H1 (cell line): ENCODE measurements around the gene CLGN. TPM values are rescaled to one million over a fixed set of nuclear protein-coding genes. Genes with fewer than 3 reads are reported as not detected.

Experiments
- CTCF ChIA-PET: fragments of 300-600 bp; sonication (Branson Sonifier 250); formaldehyde crosslinking; loops from one replicate; lab custom pipeline; 2021; ENCODE audit not compliant: partially characterized antibody; lab: Charles Lee
- POLR2A ChIA-PET: fragments of 300-600 bp; sonication (Branson Sonifier 250); formaldehyde crosslinking; loops from one replicate; lab custom pipeline; 2021; ENCODE audit warnings: inconsistent platforms; ENCODE audit not compliant: partially characterized antibody; lab: Charles Lee
- DNase-seq, 2 experiments: peaks; one replicate each; pipeline versions ENCODE4 v3.0.0 to v3.0.0-alpha.2; 2010 to 2022; ENCODE audit warnings: low spot score in 2 of 2, low read depth in 1 of 2, mixed read lengths in 1 of 2
- FAIRE-seq: peaks from 2 replicates; lab custom pipeline; 2011; peaks lifted over from hg19 to GRCh38; lab: Jason Lieb, UNC
- H2AFZ ChIP-seq: 2 replicates; pipeline ENCODE4 v1.8.1; 2012; ENCODE audit warnings: low read length, inconsistent platforms
- H2AK5ac ChIP-seq: 2 replicates; pipeline ENCODE4 v1.6.1; 2013; ENCODE audit warnings: low read depth, low read length
- H2BK120ac ChIP-seq: replicated peaks from 2 replicates; pipeline ENCODE3; 2013; ENCODE audit warnings: low read depth, low read length, inconsistent platforms
- H2BK12ac ChIP-seq: 2 replicates; pipeline ENCODE4 v1.6.1; 2013; ENCODE audit warnings: low read depth, low read length
- H2BK15ac ChIP-seq: 2 replicates; pipeline ENCODE4 v1.6.1; 2013; ENCODE audit warnings: low read length
- H2BK20ac ChIP-seq: 2 replicates; pipeline ENCODE4 v1.6.1; 2013; ENCODE audit warnings: low read length
- H2BK5ac ChIP-seq: 2 replicates; pipeline ENCODE4 v1.6.1; 2013; ENCODE audit warnings: low read depth, low read length
- H3K14ac ChIP-seq: 2 replicates; pipeline ENCODE4 v1.6.1; 2013; ENCODE audit warnings: inconsistent platforms; ENCODE audit not compliant: insufficient read length
- H3K18ac ChIP-seq: 2 replicates; pipeline ENCODE4 v1.6.1; 2013; ENCODE audit warnings: low read length; ENCODE audit errors: extremely low read depth
- H3K23ac ChIP-seq: 2 replicates; pipeline ENCODE4 v1.6.1; 2013; ENCODE audit warnings: inconsistent platforms; ENCODE audit not compliant: insufficient read length
- H3K23me2 ChIP-seq: 2 replicates; pipeline ENCODE4 v1.6.1; 2013; ENCODE audit warnings: low read depth, low read length
- H3K27ac ChIP-seq: 2 replicates; pipeline ENCODE4 v1.6.1; 2011; ENCODE audit warnings: low read depth, low read length, inconsistent platforms
- H3K27me3 ChIP-seq, 4 experiments: replicated peaks in 1 of 4; 1 replicate in 1 of 4; 2 replicates in 3 of 4; pipeline versions ENCODE4 v1.6.1 to v1.8.1; 2011 to 2013; ENCODE audit warnings: low read length in 3 of 4, mild to moderate bottlenecking in 3 of 4, inconsistent platforms in 2 of 4, mixed read lengths in 2 of 4, moderate library complexity in 1 of 4; ENCODE audit not compliant: control insufficient read depth in 3 of 4, insufficient read depth in 3 of 4; ENCODE audit errors: extremely low read depth in 1 of 4
- H3K36me3 ChIP-seq, 4 experiments: 2 replicates each; pipeline versions ENCODE4 v1.6.1 to v1.8.1; 2011 to 2013; ENCODE audit warnings: mild to moderate bottlenecking in 4 of 4, low read length in 3 of 4, moderate library complexity in 2 of 4, control low read depth in 1 of 4, inconsistent platforms in 1 of 4; ENCODE audit not compliant: insufficient read depth in 4 of 4, control insufficient read depth in 2 of 4
- H3K4ac ChIP-seq: replicated peaks from 2 replicates; pipeline ENCODE3; 2013; ENCODE audit warnings: low read length, low read depth, mixed read lengths, inconsistent platforms; ENCODE audit not compliant: insufficient read length
- H3K4me1 ChIP-seq, 4 experiments: replicated peaks in 1 of 4; 1 replicate in 1 of 4; 2 replicates in 3 of 4; pipeline versions ENCODE4 v1.6.1 to v1.8.1; 2011 to 2013; ENCODE audit warnings: low read length in 3 of 4, inconsistent platforms in 2 of 4, mixed read lengths in 1 of 4; ENCODE audit not compliant: insufficient read depth in 4 of 4, control insufficient read depth in 3 of 4
- H3K4me2 ChIP-seq, 2 experiments: 2 replicates each; pipeline versions ENCODE4 v1.6.1 to v1.8.1; 2011 to 2013; ENCODE audit warnings: low read depth in 2 of 2, low read length in 2 of 2, control low read depth in 1 of 2, inconsistent platforms in 1 of 2, mild to moderate bottlenecking in 1 of 2; ENCODE audit not compliant: insufficient read depth in 1 of 2
- H3K4me3 ChIP-seq, 4 experiments: fragments of 200-600, 300-600 bp in 1 of 4; sonication (generic), shearing (Covaris generic), sonication (Bioruptor Twin) in 1 of 4; 2 replicates each; pipeline versions ENCODE4 v1.5.1 to v1.8.1; 2011 to 2016; ENCODE audit warnings: low read length in 4 of 4, low read depth in 3 of 4, control low read depth in 2 of 4, inconsistent platforms in 2 of 4, mild to moderate bottlenecking in 2 of 4, mixed read lengths in 1 of 4, moderate library complexity in 1 of 4; ENCODE audit not compliant: insufficient read depth in 2 of 4; ENCODE audit errors: extremely low read depth in 1 of 4
- H3K56ac ChIP-seq: replicated peaks from 2 replicates; pipeline ENCODE3; 2013; ENCODE audit warnings: low read depth, mild to moderate bottlenecking, mixed read lengths, low read length, inconsistent platforms; ENCODE audit not compliant: insufficient read length
- H3K79me1 ChIP-seq: 2 replicates; pipeline ENCODE4 v1.6.1; 2013; ENCODE audit warnings: low read depth, low read length, control low read depth
- H3K79me2 ChIP-seq, 2 experiments: 2 replicates each; pipeline versions ENCODE4 v1.6.1 to v1.8.1; 2012 to 2013; ENCODE audit warnings: low read length in 2 of 2, mild to moderate bottlenecking in 2 of 2, inconsistent platforms in 1 of 2; ENCODE audit not compliant: insufficient read depth in 2 of 2, control insufficient read depth in 1 of 2
- H3K9ac ChIP-seq, 4 experiments: replicated peaks in 1 of 4; 1 replicate in 1 of 4; 2 replicates in 3 of 4; pipeline versions ENCODE4 v1.6.1 to v1.8.1; 2011 to 2013; ENCODE audit warnings: low read depth in 3 of 4, low read length in 3 of 4, control low read depth in 2 of 4, mild to moderate bottlenecking in 2 of 4, moderate library complexity in 2 of 4, inconsistent platforms in 1 of 4; ENCODE audit errors: extremely low read depth in 1 of 4
- H3K9me3 ChIP-seq, 2 experiments: 2 replicates each; pipeline versions ENCODE4 v1.6.1 to v1.8.1; 2012 to 2013; ENCODE audit warnings: mild to moderate bottlenecking in 2 of 2, moderate library complexity in 2 of 2, control low read depth in 1 of 2, inconsistent platforms in 1 of 2, low read depth in 1 of 2, low read length in 1 of 2, mixed read lengths in 1 of 2; ENCODE audit not compliant: insufficient read depth in 2 of 2
- H4K20me1 ChIP-seq, 2 experiments: replicated peaks in 1 of 2; 2 replicates each; pipeline versions ENCODE3 to v1.8.1; 2011 to 2013; ENCODE audit warnings: inconsistent platforms in 2 of 2, low read length in 2 of 2, mild to moderate bottlenecking in 1 of 2; ENCODE audit not compliant: insufficient read depth in 2 of 2, control insufficient read depth in 1 of 2
- H4K5ac ChIP-seq: 2 replicates; pipeline ENCODE4 v1.6.1; 2013; ENCODE audit warnings: low read length, low read depth, mixed read lengths, inconsistent platforms; ENCODE audit not compliant: insufficient read length
- H4K8ac ChIP-seq: 2 replicates; pipeline ENCODE4 v1.8.0; 2013; ENCODE audit warnings: mild to moderate bottlenecking, moderate library complexity, low read length, inconsistent platforms; ENCODE audit not compliant: insufficient read depth; ENCODE audit errors: extremely low read depth
- H4K91ac ChIP-seq: replicated peaks from 2 replicates; pipeline ENCODE3; 2013; ENCODE audit warnings: low read length, mixed read lengths, inconsistent platforms; ENCODE audit not compliant: insufficient read length
- ASH2L ChIP-seq: fragments of 200-600, 300-600 bp; sonication (generic); IDR thresholded peaks from one replicate; pipeline ENCODE4 v1.7.1; 2017; ENCODE audit warnings: low read length
- BACH1 ChIP-seq: IDR thresholded peaks from 2 replicates; pipeline ENCODE4 v1.6.1; 2012; ENCODE audit warnings: low read length, improper control_type of control experiment
- BCL11A ChIP-seq, 2 experiments: IDR thresholded peaks; one replicate each; pipeline ENCODE4 v1.6.1; 2011; ENCODE audit warnings: low read depth in 2 of 2, low read length in 2 of 2, mild to moderate bottlenecking in 2 of 2
- CEBPB ChIP-seq: IDR thresholded peaks from 2 replicates; pipeline ENCODE4 v1.6.1; 2012; ENCODE audit warnings: low read depth, low read length
- EGR1 ChIP-seq: IDR thresholded peaks from 2 replicates; pipeline ENCODE4 v1.6.1; 2011; ENCODE audit warnings: low read depth, low read length, borderline replicate concordance
- FOSL1 ChIP-seq: IDR thresholded peaks from 2 replicates; pipeline ENCODE4 v1.6.1; 2011; ENCODE audit warnings: mild to moderate bottlenecking, low read depth, low read length, moderate library complexity; ENCODE audit not compliant: insufficient read depth
- RAD21 ChIP-seq, 2 experiments: IDR thresholded peaks in 1 of 2; conservative IDR thresholded peaks in 1 of 2; 2 replicates each; pipeline ENCODE4 v1.6.1; 2011; ENCODE audit warnings: low read depth in 2 of 2, low read length in 2 of 2, improper control_type of control experiment in 1 of 2, inconsistent platforms in 1 of 2, mild to moderate bottlenecking in 1 of 2, moderate library complexity in 1 of 2
- SIN3A ChIP-seq, 2 experiments: IDR thresholded peaks in 1 of 2; conservative IDR thresholded peaks in 1 of 2; 2 replicates each; pipeline ENCODE4 v1.6.1; 2011 to 2012; ENCODE audit warnings: low read length in 2 of 2, improper control_type of control experiment in 1 of 2, low read depth in 1 of 2, mild to moderate bottlenecking in 1 of 2
- SIRT6 ChIP-seq: IDR thresholded peaks from one replicate; pipeline ENCODE4 v1.7.1; 2012; ENCODE audit warnings: low read length, inconsistent platforms
- TEAD4 ChIP-seq: IDR thresholded peaks from 2 replicates; pipeline ENCODE4 v1.6.1; 2012; ENCODE audit warnings: low read depth, low read length, inconsistent platforms, mixed read lengths
- WGBS, 2 experiments: shearing (Covaris generic) in 1 of 2; methylation state at CpG; one replicate each; pipeline versions ENCODE4 v1.1.6 to v1.1.7; 2013 to 2015; ENCODE audit warnings: low lambda C conversion rate in 2 of 2, mixed read lengths in 2 of 2, inconsistent platforms in 1 of 2, low coverage in 1 of 2, missing lambda C conversion rate in 1 of 2; ENCODE audit not compliant: insufficient replicate concordance in 2 of 2, insufficient coverage in 1 of 2, insufficient read length in 1 of 2; ENCODE audit errors: extremely low coverage in 1 of 2, missing lambda C conversion rate in 1 of 2; 5-methylcytosine and 5-hydroxymethylcytosine counted together
- polyA plus RNA-seq, 7 experiments: library from polyadenylated mRNA; depleted of rRNA in 3 of 7; stranded (reverse) in 5 of 7; unstranded in 2 of 7; fragments of >200 nt in 5 of 7; fragments of 200-250 nt in 2 of 7; gene quantifications; 1 replicate in 5 of 7; 2 replicates in 1 of 7; 4 replicates in 1 of 7; pipeline versions ENCODE4 v1.2.1 to v1.2.3, GENCODE V29; 2011 to 2013; ENCODE audit warnings: missing spikeins in 2 of 7, mixed read lengths in 2 of 7
- total RNA-seq: library from RNA; stranded (reverse); fragmentation: NEBNext Ultra II Directional; extraction: Animal tissue kit (Norgen Biotek cat#: 25700); gene quantifications from 2 replicates; pipeline ENCODE4 v1.2.1, GENCODE V29; 2021
- TF ChIP-seq, protein P1 (sequence below), 3 experiments: IDR thresholded peaks; 1 replicate in 2 of 3; 2 replicates in 1 of 3; pipeline versions ENCODE4 v1.5.1 to v1.6.1; 2011; ENCODE audit warnings: low read length in 3 of 3, mild to moderate bottlenecking in 3 of 3, inconsistent platforms in 2 of 3, low read depth in 1 of 3, moderate library complexity in 1 of 3; ENCODE audit not compliant: insufficient read depth in 1 of 3; ENCODE audit errors: control extremely low read depth in 1 of 3

CLGN gene
- total and polyA plus RNA-seq, 2 of the 8 experiments (the other 6 are each of a cell fraction or from before 2014, with no cell fraction given) = 1.7 to 3.1 TPM

DNA sequence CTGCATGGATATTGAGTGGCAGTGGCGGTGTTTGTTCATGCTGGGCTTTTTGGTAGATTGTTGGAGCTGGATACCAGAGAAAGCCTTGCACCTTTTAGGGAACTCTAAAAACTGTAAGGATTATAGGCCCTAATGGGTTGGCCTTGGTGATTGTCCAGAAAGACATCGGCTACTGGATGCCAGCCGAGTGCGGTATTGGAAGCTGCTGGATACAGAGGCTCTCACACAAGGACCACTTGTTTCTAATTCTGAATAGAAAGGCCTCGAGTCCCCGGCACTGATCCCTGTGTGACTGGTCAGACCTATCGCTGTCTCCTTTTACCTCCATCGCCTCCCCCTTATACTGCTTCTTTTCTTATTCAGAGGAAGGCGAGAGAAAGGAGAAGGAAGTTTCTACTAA is 81.3 kb downstream of the CLGN start:
- Histone ChIP-seq H2BK12ac (no peak overlapping the region), H2BK5ac (no peak overlapping the region), H4K20me1 (no peaks in the 10 kb centered on the region), H3K4me3 (no peak overlapping the region), H3K23me2 (0 out of 2 replicates have a peak, but pooled peaks cover 3% of the 10 kb centered on the region), H3K14ac (no peak overlapping the region), H2BK120ac (no peak overlapping the region), H3K27ac (no peak overlapping the region), H3K4me1 (peaks cover 0 to 20% (median 10%) of the 10 kb centered on the region in 4 experiments; a peak in 5 of 7 replicates), H4K91ac (no peak overlapping the region), H3K9me3 (no peaks in the 10 kb centered on the region), H3K56ac (no peak overlapping the region), H2BK20ac (no peak overlapping the region), H3K18ac (no peak overlapping the region), H2BK15ac (no peak overlapping the region), H3K4ac (no peak overlapping the region), H3K9ac (no peak overlapping the region), H4K5ac (no peak overlapping the region), H4K8ac (no peak overlapping the region), H3K79me1 (no peaks in the 10 kb centered on the region), H3K23ac (no peak overlapping the region), H3K79me2 (no peaks in the 10 kb centered on the region), H3K4me2 (no peak overlapping the region), H3K27me3 (peaks cover 0 to 2% (median 0%) of the 10 kb centered on the region in 4 experiments; a peak in 2 of 7 replicates), H3K36me3 (no peaks in the 10 kb centered on the region), H2AK5ac (no peak overlapping the region), H2AFZ (no peak overlapping the region)
- WGBS, 2 experiments = 85% methylated on average over 9 of the region's 9 CpGs; no CpG with 5 or more reads in 1 of the 2 experiments
- no peak for FAIRE-seq
- POLR2A ChIA-PET = no interaction called here
- CTCF ChIA-PET = interaction anchor here (2.3 to 2.5 kb wide), 2 partner anchors 17 to 19 kb away, joined by 8 to 12 read pairs; no protein-coding TSS in a partner anchor
- no peak for DNase-seq
- TF ChIP-seq SIN3A (conservative IDR thresholded peaks at IDR 0.05 in 1 of 2, IDR thresholded peaks at IDR 0.05 in 1 of 2; ENCODE audit: low read depth in 1 of 2, low read length in 2 of 2) (no peak), BCL11A (IDR thresholded peaks at IDR 0.05; ENCODE audit: low read depth in 2 of 2, low read length in 2 of 2) (no peak), FOSL1 (no peak), EGR1 (no peak), BACH1 (no peak), TEAD4 (no peak), SIRT6 (no peak), ASH2L (no peak), CEBPB (no peak), RAD21 (IDR thresholded peaks at IDR 0.05 in 1 of 2, conservative IDR thresholded peaks at IDR 0.05 in 1 of 2; ENCODE audit: low read depth in 2 of 2, low read length in 2 of 2) (no peak)
- TF ChIP-seq, protein P1, sequence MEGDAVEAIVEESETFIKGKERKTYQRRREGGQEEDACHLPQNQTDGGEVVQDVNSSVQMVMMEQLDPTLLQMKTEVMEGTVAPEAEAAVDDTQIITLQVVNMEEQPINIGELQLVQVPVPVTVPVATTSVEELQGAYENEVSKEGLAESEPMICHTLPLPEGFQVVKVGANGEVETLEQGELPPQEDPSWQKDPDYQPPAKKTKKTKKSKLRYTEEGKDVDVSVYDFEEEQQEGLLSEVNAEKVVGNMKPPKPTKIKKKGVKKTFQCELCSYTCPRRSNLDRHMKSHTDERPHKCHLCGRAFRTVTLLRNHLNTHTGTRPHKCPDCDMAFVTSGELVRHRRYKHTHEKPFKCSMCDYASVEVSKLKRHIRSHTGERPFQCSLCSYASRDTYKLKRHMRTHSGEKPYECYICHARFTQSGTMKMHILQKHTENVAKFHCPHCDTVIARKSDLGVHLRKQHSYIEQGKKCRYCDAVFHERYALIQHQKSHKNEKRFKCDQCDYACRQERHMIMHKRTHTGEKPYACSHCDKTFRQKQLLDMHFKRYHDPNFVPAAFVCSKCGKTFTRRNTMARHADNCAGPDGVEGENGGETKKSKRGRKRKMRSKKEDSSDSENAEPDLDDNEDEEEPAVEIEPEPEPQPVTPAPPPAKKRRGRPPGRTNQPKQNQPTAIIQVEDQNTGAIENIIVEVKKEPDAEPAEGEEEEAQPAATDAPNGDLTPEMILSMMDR (IDR thresholded peaks at IDR 0.05; ENCODE audit: control extremely low read depth in 1 of 3, insufficient read depth in 1 of 3, low read depth in 1 of 3, low read length in 3 of 3) = no peak
